ENCODE results near the gene HIPK2.

GRCh38 chr7:139523199-139523941 is 254.4 kb downstream of the HIPK2 start, which contains the start of gene CLEC2L:
- TF ChIP-seq, protein P1, sequence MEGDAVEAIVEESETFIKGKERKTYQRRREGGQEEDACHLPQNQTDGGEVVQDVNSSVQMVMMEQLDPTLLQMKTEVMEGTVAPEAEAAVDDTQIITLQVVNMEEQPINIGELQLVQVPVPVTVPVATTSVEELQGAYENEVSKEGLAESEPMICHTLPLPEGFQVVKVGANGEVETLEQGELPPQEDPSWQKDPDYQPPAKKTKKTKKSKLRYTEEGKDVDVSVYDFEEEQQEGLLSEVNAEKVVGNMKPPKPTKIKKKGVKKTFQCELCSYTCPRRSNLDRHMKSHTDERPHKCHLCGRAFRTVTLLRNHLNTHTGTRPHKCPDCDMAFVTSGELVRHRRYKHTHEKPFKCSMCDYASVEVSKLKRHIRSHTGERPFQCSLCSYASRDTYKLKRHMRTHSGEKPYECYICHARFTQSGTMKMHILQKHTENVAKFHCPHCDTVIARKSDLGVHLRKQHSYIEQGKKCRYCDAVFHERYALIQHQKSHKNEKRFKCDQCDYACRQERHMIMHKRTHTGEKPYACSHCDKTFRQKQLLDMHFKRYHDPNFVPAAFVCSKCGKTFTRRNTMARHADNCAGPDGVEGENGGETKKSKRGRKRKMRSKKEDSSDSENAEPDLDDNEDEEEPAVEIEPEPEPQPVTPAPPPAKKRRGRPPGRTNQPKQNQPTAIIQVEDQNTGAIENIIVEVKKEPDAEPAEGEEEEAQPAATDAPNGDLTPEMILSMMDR (IDR thresholded peaks at IDR 0.05) = no peak
- no peak for TF ChIP-seq POLR2A (IDR thresholded peaks at IDR 0.05)
